ENCODE results near the gene OSBPL5.

Gene OSBPL5

DNA sequence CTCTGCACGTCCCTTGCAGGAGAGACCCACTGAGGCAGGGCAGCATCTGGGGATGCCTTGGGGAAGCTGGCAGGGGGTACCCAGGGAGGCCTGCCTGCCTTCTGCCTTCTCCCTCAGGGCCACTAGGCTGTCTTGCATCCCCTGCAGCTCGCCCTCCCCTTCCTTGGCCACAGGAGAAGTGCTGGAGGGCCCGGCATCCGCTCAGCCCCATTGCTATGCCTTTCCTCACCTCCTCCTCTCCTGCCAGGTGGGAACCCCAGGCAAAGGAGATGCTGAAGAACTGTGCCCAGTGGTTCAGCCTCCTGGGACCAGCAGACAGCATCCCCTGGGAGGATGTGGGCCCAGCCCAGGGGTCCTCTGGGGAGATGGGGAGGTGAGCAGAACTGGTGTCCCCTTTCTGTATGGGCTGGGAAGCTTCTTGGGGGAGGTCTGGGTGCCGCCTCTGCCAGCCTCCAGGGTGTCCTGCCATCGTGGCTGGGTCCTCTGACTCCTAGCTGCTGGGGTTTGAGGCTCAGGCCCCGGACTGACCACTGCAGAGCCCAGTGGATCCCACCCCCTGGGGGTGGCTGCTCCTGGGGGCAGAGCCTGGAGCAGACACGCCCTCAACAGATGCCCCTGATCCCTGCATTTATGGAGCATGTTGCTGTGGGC is 32.9 kb upstream of the OSBPL5 start:
- no peaks in the 10 kb centered on the region for H3K9me3 ChIP-seq (ENCODE audit: control insufficient read depth in 1 of 2, low read length in 2 of 2)
- H3K36me3 ChIP-seq (ENCODE audit: control insufficient read depth in 1 of 2, insufficient read depth in 2 of 2, low read length in 2 of 2) = no peaks in the 10 kb centered on the region
- H3K27ac ChIP-seq (ENCODE audit: low read depth, low read length) = no peak overlapping the region
- peaks cover 16 to 20% of the 10 kb centered on the region in 2 donors for H3K27me3 ChIP-seq (ENCODE audit: control insufficient read depth in 1 of 2, insufficient read depth in 2 of 2, low read length in 2 of 2)
- no peaks in the 10 kb centered on the region for H3K4me1 ChIP-seq (ENCODE audit: control insufficient read depth in 1 of 2, insufficient read depth in 2 of 2, low read length in 2 of 2)
- H3K9ac ChIP-seq (ENCODE audit: low read depth in 1 of 2, low read length in 2 of 2) = no peak overlapping the region
- H3K4me3 ChIP-seq (ENCODE audit: low read depth in 1 of 2, low read length in 2 of 2) = no peak overlapping the region

- no peaks in the 10 kb centered on the region for H3K4me1 ChIP-seq (ENCODE audit: control insufficient read depth in 1 of 2, insufficient read depth in 2 of 2, low read length in 2 of 2)
- H3K27me3 ChIP-seq (ENCODE audit: control insufficient read depth in 1 of 2, insufficient read depth in 2 of 2, low read length in 2 of 2) = peaks cover 8 to 12% of the 10 kb centered on the region in 2 donors
- no peak overlapping the region for H3K4me3 ChIP-seq (ENCODE audit: low read depth in 1 of 2, low read length in 2 of 2)
- H3K36me3 ChIP-seq (ENCODE audit: control insufficient read depth in 1 of 2, insufficient read depth in 2 of 2, low read length in 2 of 2) = no peaks in the 10 kb centered on the region
- H3K9me3 ChIP-seq (ENCODE audit: control insufficient read depth in 1 of 2, low read length in 2 of 2) = no peaks in the 10 kb centered on the region
- no peak overlapping the region for H3K27ac ChIP-seq (ENCODE audit: low read depth, low read length)
- H3K9ac ChIP-seq (ENCODE audit: low read depth in 1 of 2, low read length in 2 of 2) = no peak overlapping the region
Measured at GRCh38 chr11:3197044-3197695, 32.1 kb upstream of the OSBPL5 start.

GRCh38 chr11:3196161-3197043 is 31.3 kb upstream of the OSBPL5 start:
- Histone ChIP-seq H3K36me3 (ENCODE audit: control insufficient read depth in 1 of 2, insufficient read depth in 2 of 2, low read length in 2 of 2) (no peaks in the 10 kb centered on the region), H3K9ac (ENCODE audit: low read depth in 1 of 2, low read length in 2 of 2) (no peak overlapping the region), H3K27me3 (ENCODE audit: control insufficient read depth in 1 of 2, insufficient read depth in 2 of 2, low read length in 2 of 2) (peaks cover under 1 to 8% of the 10 kb centered on the region in 2 donors), H3K4me1 (ENCODE audit: control insufficient read depth in 1 of 2, insufficient read depth in 2 of 2, low read length in 2 of 2) (no peaks in the 10 kb centered on the region), H3K27ac (ENCODE audit: low read depth, low read length) (no peak overlapping the region), H3K9me3 (ENCODE audit: control insufficient read depth in 1 of 2, low read length in 2 of 2) (no peaks in the 10 kb centered on the region), H3K4me3 (ENCODE audit: low read depth in 1 of 2, low read length in 2 of 2) (no peak overlapping the region)

GRCh38 chr11:3195251-3196160 is 30.4 kb upstream of the OSBPL5 start:
- no peaks in the 10 kb centered on the region for H3K36me3 ChIP-seq (ENCODE audit: control insufficient read depth in 1 of 2, insufficient read depth in 2 of 2, low read length in 2 of 2)
- no peak overlapping the region for H3K27ac ChIP-seq (ENCODE audit: low read depth, low read length)

GRCh38 chr11:3194016-3194816 is 29.1 kb upstream of the OSBPL5 start:
- Histone ChIP-seq H3K27ac (ENCODE audit: low read depth, low read length) (no peak overlapping the region), H3K36me3 (ENCODE audit: control insufficient read depth in 1 of 2, insufficient read depth in 2 of 2, low read length in 2 of 2) (no peaks in the 10 kb centered on the region), H3K27me3 (ENCODE audit: control insufficient read depth in 1 of 2, insufficient read depth in 2 of 2, low read length in 2 of 2) (no peaks in the 10 kb centered on the region), H3K4me1 (ENCODE audit: control insufficient read depth in 1 of 2, insufficient read depth in 2 of 2, low read length in 2 of 2) (no peaks in the 10 kb centered on the region), H3K4me3 (ENCODE audit: low read depth in 1 of 2, low read length in 2 of 2) (no peak overlapping the region), H3K9ac (ENCODE audit: low read depth in 1 of 2, low read length in 2 of 2) (no peak overlapping the region), H3K9me3 (ENCODE audit: control insufficient read depth in 1 of 2, low read length in 2 of 2) (no peaks in the 10 kb centered on the region)

More at GRCh38 chr11:3195251-3196160, 30.4 kb upstream of the OSBPL5 start:
- Histone ChIP-seq H3K27me3 (ENCODE audit: control insufficient read depth in 1 of 2, insufficient read depth in 2 of 2, low read length in 2 of 2) (peaks cover 0 to 1% of the 10 kb centered on the region in 2 donors), H3K9ac (ENCODE audit: low read depth in 1 of 2, low read length in 2 of 2) (no peak overlapping the region), H3K4me1 (ENCODE audit: control insufficient read depth in 1 of 2, insufficient read depth in 2 of 2, low read length in 2 of 2) (no peaks in the 10 kb centered on the region), H3K4me3 (ENCODE audit: low read depth in 1 of 2, low read length in 2 of 2) (no peak overlapping the region), H3K9me3 (ENCODE audit: control insufficient read depth in 1 of 2, low read length in 2 of 2) (no peaks in the 10 kb centered on the region)

DNA sequence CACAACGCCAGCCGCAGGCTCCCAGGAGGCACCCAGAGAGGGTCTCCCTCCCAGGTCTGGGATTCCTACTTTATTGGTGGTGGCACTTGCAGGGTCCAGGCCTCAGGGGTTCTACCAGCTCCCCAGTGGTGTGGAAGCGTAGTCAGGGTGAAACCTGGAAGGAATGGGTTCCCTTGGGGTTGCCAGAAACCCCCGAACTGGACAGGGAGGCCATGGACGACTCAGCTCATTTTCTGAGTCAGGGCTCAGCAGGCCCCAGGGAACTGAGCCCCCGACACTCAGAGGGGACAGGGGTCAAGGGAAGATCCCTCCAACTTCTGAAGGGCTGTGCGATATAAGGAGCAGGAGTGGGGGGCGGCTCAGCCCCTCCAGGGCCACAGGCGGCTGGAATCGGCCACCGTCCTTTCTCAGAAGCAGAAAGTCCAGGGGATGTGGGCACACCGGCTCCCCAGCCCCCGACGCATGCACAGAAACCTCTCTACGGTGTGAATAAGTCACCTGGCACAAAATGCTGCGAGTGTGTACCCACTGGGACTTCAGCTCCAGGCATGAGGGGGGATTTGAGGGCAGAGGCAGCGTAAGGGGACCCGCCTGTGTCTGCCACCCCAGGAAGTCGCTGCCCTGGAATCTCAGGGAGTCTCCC is 28.4 kb upstream of the OSBPL5 start:
- no peak overlapping the region for H3K4me3 ChIP-seq (ENCODE audit: low read depth in 1 of 2, low read length in 2 of 2)
- no peak overlapping the region for H3K9ac ChIP-seq (ENCODE audit: low read depth in 1 of 2, low read length in 2 of 2)
- H3K36me3 ChIP-seq (ENCODE audit: control insufficient read depth in 1 of 2, insufficient read depth in 2 of 2, low read length in 2 of 2) = no peaks in the 10 kb centered on the region
- no peaks in the 10 kb centered on the region for H3K4me1 ChIP-seq (ENCODE audit: control insufficient read depth in 1 of 2, insufficient read depth in 2 of 2, low read length in 2 of 2)
- no peaks in the 10 kb centered on the region for H3K9me3 ChIP-seq (ENCODE audit: control insufficient read depth in 1 of 2, low read length in 2 of 2)
- no peaks in the 10 kb centered on the region for H3K27me3 ChIP-seq (ENCODE audit: control insufficient read depth in 1 of 2, insufficient read depth in 2 of 2, low read length in 2 of 2)
- no peak overlapping the region for H3K27ac ChIP-seq (ENCODE audit: low read depth, low read length)

DNA sequence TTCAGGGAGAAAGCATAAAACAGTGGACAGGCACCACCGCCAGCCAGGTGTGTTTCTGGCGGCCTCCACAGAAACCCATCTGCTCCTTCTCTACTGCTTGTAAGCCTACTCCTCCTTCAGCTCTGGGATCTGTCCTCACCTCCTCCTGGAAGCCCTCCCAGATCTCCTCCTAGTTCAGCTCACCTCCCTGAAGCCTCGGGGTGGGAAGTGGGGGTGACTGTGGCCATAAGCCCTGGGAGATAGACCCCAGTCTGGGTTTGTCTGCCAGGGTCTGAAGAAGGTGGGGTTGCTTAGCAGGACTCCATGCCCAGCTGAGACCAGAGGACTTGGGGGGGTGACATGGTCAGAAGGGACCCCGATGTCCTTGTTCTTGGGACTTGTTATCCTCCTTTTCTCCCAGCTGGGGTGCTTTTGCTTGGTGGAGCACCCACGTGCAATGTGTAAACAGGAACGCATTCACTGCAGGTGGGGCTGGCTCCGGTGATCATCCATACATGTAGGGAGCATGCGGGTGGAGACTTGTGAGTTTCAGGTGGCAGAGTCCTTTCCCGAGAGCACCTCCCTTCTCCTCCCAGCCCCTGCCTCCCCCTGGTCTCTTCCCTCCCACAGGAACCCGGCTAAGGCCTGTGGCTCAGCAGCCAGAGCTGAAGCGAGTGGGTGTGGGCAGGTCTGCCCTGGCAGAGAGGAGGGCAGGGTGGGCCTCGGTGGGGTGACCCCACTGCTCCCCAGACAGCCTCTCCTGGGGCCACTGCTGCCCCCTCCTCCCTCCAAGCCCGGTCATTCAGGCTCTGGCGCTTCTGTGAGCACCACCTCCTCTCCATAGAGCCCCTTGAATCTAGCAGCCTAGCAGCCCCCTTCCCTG is 27.6 kb upstream of the OSBPL5 start:
- no peak overlapping the region for H3K4me3 ChIP-seq (ENCODE audit: low read depth in 1 of 2, low read length in 2 of 2)
- no peaks in the 10 kb centered on the region for H3K36me3 ChIP-seq (ENCODE audit: control insufficient read depth in 1 of 2, insufficient read depth in 2 of 2, low read length in 2 of 2)
- H3K27ac ChIP-seq (ENCODE audit: low read depth, low read length) = no peak overlapping the region
- no peaks in the 10 kb centered on the region for H3K9me3 ChIP-seq (ENCODE audit: control insufficient read depth in 1 of 2, low read length in 2 of 2)
- H3K9ac ChIP-seq (ENCODE audit: low read depth in 1 of 2, low read length in 2 of 2) = no peak overlapping the region
- no peaks in the 10 kb centered on the region for H3K4me1 ChIP-seq (ENCODE audit: control insufficient read depth in 1 of 2, insufficient read depth in 2 of 2, low read length in 2 of 2)
- no peaks in the 10 kb centered on the region for H3K27me3 ChIP-seq (ENCODE audit: control insufficient read depth in 1 of 2, insufficient read depth in 2 of 2, low read length in 2 of 2)

- Histone ChIP-seq H3K36me3 (ENCODE audit: control insufficient read depth in 1 of 2, insufficient read depth in 2 of 2, low read length in 2 of 2) (no peaks in the 10 kb centered on the region), H3K9me3 (ENCODE audit: control insufficient read depth in 1 of 2, low read length in 2 of 2) (no peaks in the 10 kb centered on the region), H3K4me3 (ENCODE audit: low read depth in 1 of 2, low read length in 2 of 2) (no peak overlapping the region), H3K27me3 (ENCODE audit: control insufficient read depth in 1 of 2, insufficient read depth in 2 of 2, low read length in 2 of 2) (no peaks in the 10 kb centered on the region), H3K4me1 (ENCODE audit: control insufficient read depth in 1 of 2, insufficient read depth in 2 of 2, low read length in 2 of 2) (no peaks in the 10 kb centered on the region), H3K27ac (ENCODE audit: low read depth, low read length) (no peak overlapping the region), H3K9ac (ENCODE audit: low read depth in 1 of 2, low read length in 2 of 2) (no peak overlapping the region)
Measured at GRCh38 chr11:3191586-3192324, 26.6 kb upstream of the OSBPL5 start.

Data from duodenal mucosa (tissue), 2 donors.